CD4-positive, alpha-beta T cell treated with Interleukin-12 subunit alpha and Interleukin-12 subunit beta, for 1 hour (primary cell): ENCODE measurements around the gene LNPEP.

Source experiments
- DNase-seq: peaks from one replicate; pipeline ENCODE4 v3.0.0-alpha.2; 2020

LNPEP gene

DNA sequence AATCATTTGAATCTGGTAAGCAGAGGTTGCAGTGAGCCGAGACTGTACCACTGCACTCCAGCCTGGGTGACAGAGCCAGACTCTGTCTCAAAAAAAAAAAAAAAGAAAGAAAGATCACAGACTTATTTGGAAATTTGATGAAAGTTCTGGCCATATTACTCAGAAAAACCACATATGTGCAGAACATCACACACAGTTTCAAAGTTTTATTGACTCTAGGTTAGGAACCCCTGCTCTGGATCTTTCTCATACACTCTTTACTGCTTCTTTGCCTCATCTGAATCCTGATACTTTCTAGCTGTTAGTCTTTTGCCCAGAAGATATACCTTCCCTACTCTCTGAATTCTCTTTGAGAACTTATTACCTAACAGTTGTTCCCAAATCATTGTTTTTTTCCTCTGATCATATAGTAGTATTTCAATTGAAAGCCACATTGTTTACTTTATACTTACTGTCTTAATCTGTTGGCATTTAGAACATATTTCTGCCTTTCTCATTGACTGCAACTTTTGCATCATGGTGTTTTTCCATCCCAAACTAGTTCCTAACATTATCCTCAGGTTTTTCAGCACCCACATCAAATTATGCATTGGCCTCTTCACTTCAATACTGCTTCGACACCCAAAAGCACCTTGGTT lies 68.7 kb downstream of the LNPEP start:
- DNase-seq, result no peak

DNA sequence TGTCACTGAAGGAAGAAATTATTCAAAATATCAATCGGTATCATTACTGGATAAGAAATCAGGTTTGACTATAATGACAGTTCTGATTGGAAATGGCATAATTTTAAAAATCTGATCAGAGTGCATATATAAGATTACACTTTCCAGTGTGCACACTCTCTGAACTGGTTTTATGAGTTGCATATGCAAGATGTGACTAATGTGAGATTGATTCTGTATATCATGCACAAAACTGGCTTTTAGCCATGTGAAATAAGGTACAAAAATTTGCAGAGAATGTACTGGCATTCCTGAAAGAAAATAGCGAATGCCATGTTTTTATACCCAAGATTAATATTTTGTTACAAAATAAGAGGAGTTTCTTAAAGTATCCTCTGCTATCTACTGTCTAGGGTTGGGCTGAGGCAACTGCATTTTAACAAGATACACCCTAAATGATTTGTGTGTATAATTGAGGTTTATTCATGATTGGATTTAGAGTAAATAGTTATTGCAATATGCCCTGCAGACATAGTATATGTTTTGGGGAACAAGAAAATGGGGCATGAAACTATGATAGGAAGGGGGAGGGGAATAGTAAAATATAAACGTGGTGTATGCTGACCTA lies 70.7 kb downstream of the LNPEP start:
- no peak for DNase-seq

DNA sequence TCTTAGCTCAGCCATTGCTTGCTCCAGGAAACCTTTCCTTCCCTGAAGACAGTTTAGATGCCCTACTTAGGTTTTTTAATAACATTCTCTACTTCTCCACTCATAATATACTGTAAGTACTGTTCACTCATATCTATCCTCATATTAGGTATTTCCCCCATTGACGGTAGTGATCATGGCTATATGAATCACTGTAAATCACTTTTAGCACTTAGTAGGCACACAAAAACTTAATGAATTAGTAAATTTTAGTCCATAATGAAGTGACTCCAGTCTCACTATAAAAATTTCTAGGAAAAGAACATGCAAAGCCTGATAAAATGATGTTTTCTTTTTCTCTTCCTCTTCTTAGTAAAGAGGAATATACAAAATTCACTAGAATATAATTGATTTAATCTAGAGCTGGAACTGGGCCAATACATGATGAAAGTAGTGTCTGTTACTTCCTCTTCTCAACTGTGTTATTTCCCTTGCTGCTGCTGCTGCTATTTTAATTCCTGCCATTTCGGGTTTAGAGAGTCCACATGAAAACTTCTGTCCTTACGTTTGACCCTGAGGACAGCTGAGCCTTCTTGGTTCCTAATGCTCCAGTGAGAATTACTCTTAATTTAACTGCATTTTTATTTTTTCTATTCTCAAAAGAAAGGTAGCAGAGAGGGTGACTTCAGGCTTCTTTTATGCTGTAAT lies 73.5 kb downstream of the LNPEP start:
- DNase-seq, result peak; percentile 47

DNA sequence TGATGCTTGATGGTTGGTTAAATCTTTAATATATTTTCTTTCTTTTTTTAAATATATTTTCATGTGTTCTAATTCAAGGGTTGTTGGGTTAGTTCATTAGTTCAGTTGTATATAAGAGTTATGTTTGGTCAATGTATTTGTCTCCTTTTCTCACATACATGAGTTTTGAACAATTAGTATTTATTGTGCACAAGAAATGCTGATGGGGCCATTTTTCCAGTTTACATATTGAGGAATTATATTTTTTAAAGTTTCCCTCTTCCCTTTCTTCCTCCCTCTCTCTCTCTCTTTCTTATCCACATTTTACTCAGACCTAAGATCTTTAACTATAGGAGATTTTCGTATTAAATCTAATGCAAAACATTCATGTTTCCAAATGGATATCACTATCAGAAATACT lies 74.0 kb downstream of the LNPEP start:
- DNase-seq, result no peak

DNA sequence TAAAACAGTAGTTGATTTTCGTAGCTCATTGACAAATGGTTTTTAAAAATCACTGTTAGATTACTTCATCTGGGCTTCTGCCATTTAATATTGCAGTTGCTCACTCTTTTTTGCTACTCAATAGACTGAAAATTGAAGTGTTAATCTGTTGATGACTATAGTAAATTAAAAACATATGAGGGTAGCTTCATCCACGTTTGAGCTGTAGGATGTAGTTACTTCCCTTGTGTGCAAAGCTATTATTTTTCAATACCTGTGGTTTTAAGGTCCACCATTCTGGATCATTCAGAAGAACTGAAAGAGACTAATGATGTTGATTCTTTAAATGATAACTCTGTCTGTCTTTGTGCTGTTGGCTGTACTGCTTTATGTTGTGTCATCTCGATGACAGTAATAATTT lies 74.7 kb downstream of the LNPEP start:
- DNase-seq, result no peak

DNA sequence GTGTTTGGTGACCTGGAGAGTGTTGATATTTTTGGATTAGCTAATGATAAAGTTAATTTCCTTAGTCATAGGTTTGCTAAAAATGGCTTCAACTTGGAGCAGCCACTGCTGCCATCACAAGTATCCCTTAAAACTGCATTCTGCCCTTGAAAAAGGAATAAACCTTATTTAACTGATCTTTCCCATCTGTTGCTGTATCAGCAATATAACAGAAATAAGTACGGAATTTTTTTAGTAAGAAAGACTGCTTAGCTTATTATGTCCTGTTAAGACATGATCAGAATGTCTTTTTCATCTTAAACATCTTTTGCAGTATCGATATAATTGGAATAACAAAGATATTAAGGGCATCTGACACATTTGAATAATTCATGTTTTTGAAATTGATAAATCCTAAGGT lies 75.7 kb downstream of the LNPEP start:
- no peak for DNase-seq

DNA sequence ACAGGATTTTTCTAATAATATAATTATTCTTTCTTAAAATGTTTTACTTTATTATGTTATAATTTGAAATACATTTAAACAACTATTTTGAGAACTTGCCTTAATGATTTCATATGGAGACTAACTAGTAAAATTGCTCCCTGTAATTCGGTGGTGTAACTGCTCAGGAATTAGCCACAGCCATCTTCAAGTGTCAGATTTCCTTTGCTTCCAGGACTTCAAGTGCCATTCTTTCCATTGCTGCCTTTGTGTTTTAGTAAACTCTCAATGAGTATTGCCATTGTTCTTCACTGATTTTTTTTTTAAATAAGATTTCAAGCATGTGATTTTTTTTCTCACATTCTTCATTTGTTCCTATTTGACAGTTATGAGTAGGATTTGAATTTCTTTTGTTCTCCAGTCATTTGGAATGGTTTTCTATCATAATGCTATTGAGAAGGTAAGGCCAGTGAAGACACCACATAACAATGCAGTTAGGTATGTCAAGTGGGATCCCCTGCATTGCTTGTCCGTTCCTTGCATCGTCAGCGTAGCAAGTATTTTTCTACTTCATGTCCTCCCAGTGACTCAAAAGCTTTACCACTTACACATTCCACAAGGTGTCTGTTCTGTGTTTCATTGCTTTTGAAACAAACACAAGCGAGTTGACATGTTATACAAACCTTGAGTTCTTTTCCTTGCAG lies 83.7 kb downstream of the LNPEP start:
- DNase-seq, result no peak

DNA sequence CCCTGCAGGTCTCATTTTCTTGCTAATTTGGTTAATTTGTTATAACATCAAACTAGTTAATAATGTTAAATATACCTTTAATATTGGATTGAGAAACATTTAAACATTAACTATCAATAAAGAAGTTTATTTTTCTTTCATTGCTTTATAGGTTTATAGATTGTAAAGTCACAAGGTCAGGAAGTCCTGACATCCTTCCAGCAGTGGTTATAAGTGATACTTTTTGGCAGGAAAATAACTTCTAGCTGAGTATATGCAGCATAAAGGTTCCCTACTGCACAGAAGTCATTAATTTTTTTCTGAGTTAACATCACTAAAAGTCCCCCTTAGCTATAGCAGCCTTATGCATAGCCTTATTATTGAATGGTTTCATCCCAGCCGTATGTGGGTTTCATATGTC lies 85.5 kb downstream of the LNPEP start:
- no peak for DNase-seq

DNA sequence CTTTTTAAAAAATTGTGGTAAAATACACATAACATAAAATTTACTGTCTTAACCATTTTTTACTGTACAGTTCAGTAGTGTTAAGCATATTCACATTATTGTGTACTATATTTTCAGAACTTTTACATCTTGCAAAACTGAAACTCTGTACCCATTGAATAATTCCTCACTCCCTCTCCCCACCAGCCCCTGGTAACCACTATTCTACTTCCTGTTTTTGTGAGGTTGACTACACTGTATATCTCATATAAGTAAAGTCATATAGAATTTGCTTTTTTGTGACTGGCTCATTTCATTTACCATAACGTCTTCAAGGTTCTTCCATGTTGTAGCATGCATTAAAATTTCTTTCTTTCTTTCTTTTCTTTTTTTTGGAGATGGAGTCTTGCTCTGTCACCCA lies 87.0 kb downstream of the LNPEP start:
- no peak for DNase-seq

DNA sequence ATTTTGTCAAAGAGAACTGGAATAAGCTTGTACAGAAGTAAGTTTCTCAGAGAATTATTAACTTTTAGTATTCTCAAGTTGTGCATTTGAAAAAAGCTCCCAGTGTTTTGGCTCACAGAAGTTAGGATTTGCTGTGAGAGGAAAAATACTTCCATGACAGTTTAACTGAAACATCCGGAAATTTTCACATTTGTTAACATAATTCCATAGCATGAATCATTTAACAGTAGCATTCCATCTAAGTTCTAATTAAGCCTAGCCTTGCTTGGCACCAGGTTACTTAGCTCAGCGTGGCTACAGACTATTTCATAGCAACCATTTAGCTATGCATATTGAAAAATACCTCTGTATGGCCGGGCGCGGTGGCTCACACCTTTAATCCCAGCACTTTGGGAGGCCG lies 90.8 kb downstream of the LNPEP start:
- DNase-seq, result no peak

DNA sequence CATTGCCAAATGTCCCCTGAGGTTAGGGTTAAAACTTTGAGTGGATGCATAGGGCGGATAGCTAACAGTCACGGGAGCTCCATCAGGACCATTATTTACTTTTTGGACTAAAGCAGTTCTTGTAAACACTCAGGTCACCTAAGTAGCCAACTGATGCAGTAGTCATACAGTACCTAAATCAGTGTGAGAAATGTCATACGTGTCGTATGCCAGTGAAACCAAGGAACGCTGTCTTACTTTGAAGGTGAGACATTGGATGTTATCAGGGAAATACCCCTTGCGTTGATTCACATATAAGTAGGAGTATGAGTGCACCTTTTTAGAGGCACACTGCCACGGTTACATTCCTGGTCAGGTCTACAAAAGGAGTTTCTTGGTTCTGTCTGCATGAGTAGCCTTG lies 101.9 kb downstream of the LNPEP start:
- DNase-seq, result no peak

DNA sequence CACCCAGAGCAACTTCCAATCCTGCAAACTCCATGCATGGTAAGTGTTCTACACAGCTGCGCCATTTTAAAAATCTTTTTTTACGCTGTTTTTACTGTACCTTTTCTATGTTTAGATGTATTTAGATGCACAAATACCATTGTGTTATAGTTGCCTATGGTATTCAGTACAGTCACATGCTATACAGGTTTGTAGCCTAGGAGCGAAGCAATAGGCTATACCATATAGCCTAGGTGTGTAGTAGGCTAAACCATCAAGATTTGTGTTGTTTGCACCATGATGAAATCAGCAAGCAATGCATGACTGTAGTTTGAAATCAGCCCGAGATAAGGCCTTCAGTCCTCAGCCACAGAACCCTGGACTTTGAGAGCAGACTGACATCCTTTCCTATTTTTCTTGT lies 105.4 kb downstream of the LNPEP start:
- DNase-seq, result no peak

DNA sequence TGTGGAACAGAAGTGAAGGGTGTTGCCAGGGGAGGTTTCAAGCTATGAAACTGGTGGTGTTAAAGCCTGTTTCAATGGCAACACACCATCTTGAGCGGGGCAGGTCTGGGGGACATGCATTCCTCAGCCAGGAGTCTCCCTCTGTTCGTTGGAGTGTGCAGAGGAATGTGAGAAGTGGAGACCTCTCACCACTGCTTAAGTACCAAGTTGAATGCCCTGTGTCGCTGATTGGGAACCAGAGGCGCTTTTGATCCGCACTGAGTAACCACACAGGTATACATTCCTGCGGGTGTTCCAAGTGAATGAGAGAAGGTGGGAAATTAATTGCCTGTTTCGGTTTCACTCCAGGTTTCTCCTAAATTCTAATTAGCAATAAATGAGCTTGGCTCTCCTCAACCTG lies 107.1 kb downstream of the LNPEP start:
- no peak for DNase-seq

DNA sequence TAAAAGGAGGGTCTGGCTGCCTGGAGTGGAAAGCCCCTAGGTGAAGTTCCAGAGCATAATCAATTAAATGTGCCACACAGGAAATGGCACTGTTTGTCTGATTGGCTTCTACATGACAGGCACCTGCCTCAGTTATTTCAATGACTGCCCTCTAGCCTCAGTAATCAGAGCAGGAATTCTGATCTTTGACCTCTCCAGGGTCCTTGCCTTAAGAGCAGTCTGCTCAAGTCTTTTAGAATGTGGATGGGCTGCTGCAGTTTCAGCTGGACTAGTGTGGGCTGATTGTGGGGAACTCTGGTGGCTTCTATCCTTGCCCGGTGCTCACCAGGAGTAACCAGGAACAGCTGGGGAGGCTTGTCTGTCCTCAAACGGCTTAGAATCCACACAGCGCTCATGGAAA lies 107.6 kb downstream of the LNPEP start:
- no peak for DNase-seq

DNA sequence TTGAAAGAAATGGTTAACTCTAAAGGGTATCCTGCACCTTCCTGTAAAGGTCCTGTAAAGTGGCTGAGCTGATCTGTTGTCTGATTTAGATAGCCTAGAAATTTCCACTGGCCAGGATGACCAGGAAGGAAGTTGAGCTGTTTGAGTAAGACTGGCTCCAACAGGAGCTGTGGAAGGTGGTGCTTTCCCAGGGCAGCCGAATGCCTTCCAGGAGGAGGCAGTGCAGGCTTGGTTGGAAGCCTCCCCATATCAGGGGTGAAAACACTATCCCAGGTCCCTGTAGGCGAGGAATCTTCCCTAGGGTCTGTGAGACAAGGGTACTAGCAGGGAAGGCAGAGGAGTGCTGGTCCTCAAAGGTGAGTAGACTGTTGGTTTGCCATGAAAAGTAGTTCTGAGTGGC lies 108.2 kb downstream of the LNPEP start:
- DNase-seq, result no peak

DNA sequence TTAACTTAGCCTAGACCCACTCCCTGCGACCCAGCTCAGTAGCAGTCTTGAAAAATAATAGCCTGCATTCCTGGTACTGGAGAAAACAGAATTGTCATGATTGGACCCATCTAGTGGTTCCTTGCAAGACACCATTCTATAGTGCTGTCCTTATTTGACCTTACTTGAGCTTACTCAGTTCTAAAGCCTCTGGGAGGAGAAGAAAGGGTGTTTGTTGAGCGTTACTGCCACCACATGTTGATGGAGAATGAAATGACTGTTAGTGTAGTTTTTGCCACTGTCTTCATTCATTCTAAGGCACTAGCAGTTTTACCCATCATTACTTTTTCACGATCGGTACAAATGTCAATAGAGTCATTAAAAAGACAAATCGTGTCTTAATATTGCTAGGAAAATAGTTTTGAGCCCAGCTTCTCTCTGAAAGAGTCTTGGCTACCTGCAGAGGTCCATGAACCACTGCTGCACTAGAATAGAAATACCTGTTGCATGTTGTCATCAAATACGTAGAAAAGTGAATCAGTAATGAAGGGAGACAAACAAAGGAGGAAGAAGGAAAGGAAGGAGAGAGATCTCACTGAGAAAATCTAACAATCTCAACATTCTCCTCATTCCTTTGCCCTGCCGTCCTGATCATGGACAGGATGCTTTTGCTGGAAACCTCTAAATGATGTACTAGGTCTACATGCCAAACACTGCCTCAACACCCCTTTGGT lies 110.5 kb downstream of the LNPEP start:
- DNase-seq, result no peak

DNA sequence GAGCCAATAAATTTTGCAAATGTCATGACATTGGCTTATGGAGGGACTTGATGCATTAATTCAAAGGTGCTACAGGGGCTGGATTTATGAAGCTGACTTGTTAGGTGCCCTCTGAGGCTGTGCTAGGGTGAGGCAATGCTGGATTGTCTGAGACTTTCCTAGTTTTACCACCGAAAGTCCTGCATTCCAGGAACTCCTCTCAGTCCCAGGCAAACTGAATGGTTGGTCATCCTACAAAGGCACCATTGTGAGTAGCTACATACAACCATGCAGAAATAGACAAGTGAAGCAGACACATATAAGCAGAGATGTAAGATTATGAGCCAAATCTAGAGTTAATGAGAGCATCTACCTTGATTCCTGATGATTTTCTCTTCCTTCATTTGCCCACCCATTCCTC lies 111.2 kb downstream of the LNPEP start:
- no peak for DNase-seq

DNA sequence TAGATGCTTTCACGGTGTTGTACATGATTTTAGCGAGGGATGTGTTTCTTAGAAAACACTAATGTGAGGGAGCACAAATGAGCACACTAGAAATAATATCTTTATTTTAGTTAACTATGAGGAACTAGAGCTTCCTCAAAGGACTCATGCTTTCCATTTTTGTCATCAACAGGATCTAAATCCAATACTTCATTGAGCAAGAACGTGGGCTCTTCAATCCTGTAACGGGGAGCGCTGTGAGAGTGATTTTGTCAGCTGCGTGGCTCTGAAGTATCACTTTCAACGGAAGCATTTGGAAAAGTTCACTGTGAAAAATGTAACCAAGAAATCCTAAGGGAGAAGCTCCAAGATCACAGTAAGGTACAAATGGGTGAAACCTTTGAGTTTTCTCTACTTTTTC lies 113.3 kb downstream of the LNPEP start:
- DNase-seq, result no peak

DNA sequence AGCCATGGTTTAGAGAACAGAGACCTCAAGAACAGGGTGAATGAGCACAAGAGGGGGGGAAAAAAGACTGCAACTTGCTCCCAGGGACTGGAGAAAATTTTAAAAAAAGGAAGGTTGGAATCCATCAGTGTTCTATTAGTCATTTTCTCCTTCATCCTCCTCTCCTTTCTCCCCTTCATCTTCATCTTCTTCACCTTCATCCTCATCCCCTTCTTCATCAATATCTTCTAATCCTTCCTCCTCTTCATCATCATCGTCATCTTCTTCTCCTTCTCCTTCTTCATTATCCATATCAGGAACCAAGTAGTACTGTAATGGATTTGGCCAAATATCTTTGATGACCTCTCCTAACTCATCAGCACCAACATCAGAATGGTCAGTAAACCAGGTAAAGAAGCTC lies 120.4 kb downstream of the LNPEP start:
- no peak for DNase-seq

DNA sequence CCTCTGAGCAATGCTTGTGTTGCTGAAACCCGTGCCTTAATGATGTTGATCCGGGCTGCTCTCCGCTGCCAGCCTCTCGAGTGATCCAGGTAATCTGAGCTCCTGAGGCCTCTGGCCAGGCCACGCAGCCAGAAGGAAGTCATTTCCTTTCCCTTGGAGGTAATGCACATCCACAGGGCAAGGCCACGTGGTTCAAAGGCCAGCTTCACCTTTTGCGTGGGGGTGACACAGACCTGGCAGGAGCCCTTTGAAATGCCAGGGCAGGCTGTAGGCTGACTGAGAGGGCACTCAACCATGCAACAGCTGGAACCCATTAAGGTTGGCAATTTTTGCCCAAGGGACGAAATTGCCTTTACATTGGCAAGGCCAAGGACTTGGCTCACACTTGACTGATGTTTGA lies 126.2 kb downstream of the LNPEP start:
- no peak for DNase-seq

DNA sequence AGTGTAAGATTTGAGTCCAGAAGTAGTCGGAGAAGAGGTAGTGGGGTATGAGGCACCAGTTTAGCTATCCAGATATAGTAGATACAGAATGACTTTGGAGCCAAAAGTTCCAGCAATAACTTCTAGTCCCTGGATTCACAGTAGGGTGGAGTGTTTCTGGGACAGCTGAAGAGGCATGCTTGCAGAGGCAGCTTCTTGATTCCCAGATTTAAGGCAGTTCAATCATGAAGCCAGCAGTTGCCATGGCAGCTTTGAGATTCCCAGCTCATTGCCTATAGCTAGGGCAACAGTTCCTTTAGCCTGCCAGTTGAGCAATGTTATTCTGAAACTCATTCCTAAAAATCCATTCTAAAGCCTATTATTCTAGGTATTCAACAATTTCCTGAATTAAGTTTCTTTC lies 127.4 kb downstream of the LNPEP start:
- DNase-seq, result no peak

DNA sequence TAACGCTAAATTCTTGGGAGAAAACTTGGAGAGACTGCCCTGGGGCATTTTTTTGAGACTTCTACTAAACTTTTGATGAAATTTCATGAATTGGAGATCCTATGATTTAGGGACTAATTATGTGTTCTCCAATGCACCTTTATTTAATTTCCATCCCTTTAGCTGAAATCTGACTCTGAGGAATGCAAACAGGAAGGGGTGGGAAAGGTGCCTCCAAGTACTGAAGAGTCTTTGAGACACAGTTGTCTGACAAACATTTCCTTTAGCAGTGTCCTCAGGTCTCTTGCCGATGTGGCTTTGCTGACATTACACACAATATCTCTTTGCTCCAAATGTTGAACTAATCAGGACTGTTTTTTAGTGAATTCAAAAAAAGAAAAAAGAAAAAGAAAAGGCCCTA lies 129.6 kb downstream of the LNPEP start:
- DNase-seq, result no peak

DNA sequence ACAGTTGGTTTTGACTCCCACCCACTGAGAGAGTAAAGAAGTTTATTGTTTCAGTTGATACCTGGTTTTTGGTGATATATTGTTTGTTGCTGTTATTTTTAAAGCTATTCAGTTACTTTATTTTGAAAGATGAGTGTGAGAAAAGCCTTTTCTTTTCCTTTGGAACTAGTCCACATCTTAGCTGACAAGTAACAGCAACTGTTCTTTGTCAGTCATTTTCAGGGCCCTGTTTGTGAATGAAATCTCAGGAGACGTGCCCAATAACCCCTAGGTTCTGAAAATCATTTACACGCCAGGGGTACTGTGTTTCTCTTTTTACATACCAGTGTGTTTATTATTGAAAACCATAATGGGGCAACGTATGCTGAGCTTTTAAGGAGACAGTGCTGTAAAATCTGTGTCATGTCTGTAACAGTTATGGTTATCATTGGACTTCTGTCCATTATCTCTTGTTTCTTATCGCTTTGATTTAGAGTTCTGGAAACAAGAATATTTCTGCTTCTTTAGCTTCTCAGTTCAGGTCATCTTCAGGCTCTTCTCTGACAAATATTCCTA lies 131.5 kb downstream of the LNPEP start:
- DNase-seq, result no peak
